Limb (tissue), 2 donors: Measurements from ENCODE around the gene ATG2B.

Experiments used
- DNase-seq, 2 donors: peaks; one replicate each; pipeline ENCODE4 v3.0.0-alpha.2; 2016; ENCODE audit errors: extremely low spot score in 2 of 2

ATG2B gene

GRCh38 chr14:96309133-96309895 lies 53.8 kb downstream of the ATG2B start:
- no peak for DNase-seq

- no peak for DNase-seq
Observed at GRCh38 chr14:96307434-96307833, 55.7 kb downstream of the ATG2B start.

GRCh38 chr14:96304956-96305355 lies 58.2 kb downstream of the ATG2B start:
- DNase-seq: no peak

GRCh38 chr14:96303981-96304380 lies 59.2 kb downstream of the ATG2B start:
- no peak for DNase-seq

- no peak for DNase-seq
Observed at GRCh38 chr14:96299441-96299840, 63.7 kb downstream of the ATG2B start.

- DNase-seq: peak in 1 of 2 donors; percentile 16
Observed at GRCh38 chr14:96297997-96298515, 65.1 kb downstream of the ATG2B start.

GRCh38 chr14:96297000-96297399 lies 66.1 kb downstream of the ATG2B start:
- DNase-seq: peak in 1 of 2 donors; percentile 40

- no peak for DNase-seq
Observed at GRCh38 chr14:96294246-96294645, 68.9 kb downstream of the ATG2B start.

- DNase-seq: no peak
Observed at GRCh38 chr14:96287856-96288255, 75.3 kb downstream of the ATG2B start.

GRCh38 chr14:96286251-96286650 lies 76.9 kb downstream of the ATG2B start:
- DNase-seq: no peak

- no peak for DNase-seq
Observed at GRCh38 chr14:96285667-96286066, 77.5 kb downstream of the ATG2B start.

GRCh38 chr14:96284430-96284829 lies 78.7 kb downstream of the ATG2B start:
- no peak for DNase-seq

- DNase-seq: no peak
Observed at GRCh38 chr14:96284008-96284407, 79.1 kb downstream of the ATG2B start.

- no peak for DNase-seq
Observed at GRCh38 chr14:96281486-96281885, 81.7 kb downstream of the ATG2B start.

- DNase-seq: no peak
Observed at GRCh38 chr14:96280104-96280503, 83.0 kb downstream of the ATG2B start.

GRCh38 chr14:96279564-96279963 lies 83.6 kb downstream of the ATG2B start:
- no peak for DNase-seq

- DNase-seq: no peak
Observed at GRCh38 chr14:96277890-96278289, 85.3 kb downstream of the ATG2B start.

- peak; percentile 68 to 89 for DNase-seq
Observed at GRCh38 chr14:96275177-96276112, 87.7 kb downstream of the ATG2B start.

GRCh38 chr14:96274543-96274942 lies 88.6 kb downstream of the ATG2B start:
- DNase-seq: peak in 1 of 2 donors; percentile 58

- DNase-seq: no peak
Observed at GRCh38 chr14:96274122-96274521, 89.0 kb downstream of the ATG2B start.

GRCh38 chr14:96273629-96274028 lies 89.5 kb downstream of the ATG2B start:
- DNase-seq: no peak

- DNase-seq: no peak
Observed at GRCh38 chr14:96272777-96273473, 90.2 kb downstream of the ATG2B start.
